ENCODE results near the gene ACMSD.

ACMSD gene

DNA sequence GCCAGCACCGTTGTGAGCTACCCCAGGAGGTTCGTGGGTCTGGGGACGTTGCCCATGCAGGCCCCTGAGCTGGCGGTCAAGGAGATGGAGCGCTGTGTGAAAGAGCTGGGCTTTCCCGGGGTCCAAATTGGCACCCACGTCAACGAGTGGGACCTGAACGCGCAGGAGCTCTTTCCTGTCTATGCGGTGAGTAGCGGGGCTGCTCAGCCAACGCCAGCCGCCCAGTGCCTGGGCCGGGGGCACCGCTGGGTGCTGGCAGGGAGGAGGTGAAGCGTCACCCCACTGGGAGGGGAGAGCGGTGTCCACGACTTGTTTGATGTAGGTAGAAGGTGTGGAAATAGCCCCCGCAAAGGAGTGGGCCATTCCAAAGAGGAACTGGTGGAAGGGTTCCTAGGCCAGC is 25.0 kb downstream of the ACMSD start:
- TF ChIP-seq, protein P1, sequence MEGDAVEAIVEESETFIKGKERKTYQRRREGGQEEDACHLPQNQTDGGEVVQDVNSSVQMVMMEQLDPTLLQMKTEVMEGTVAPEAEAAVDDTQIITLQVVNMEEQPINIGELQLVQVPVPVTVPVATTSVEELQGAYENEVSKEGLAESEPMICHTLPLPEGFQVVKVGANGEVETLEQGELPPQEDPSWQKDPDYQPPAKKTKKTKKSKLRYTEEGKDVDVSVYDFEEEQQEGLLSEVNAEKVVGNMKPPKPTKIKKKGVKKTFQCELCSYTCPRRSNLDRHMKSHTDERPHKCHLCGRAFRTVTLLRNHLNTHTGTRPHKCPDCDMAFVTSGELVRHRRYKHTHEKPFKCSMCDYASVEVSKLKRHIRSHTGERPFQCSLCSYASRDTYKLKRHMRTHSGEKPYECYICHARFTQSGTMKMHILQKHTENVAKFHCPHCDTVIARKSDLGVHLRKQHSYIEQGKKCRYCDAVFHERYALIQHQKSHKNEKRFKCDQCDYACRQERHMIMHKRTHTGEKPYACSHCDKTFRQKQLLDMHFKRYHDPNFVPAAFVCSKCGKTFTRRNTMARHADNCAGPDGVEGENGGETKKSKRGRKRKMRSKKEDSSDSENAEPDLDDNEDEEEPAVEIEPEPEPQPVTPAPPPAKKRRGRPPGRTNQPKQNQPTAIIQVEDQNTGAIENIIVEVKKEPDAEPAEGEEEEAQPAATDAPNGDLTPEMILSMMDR (IDR thresholded peaks at IDR 0.05; ENCODE audit: low read depth, low read length), result no peak
- DNase-seq (ENCODE audit: extremely low read depth, low read depth), result no peak

DNA sequence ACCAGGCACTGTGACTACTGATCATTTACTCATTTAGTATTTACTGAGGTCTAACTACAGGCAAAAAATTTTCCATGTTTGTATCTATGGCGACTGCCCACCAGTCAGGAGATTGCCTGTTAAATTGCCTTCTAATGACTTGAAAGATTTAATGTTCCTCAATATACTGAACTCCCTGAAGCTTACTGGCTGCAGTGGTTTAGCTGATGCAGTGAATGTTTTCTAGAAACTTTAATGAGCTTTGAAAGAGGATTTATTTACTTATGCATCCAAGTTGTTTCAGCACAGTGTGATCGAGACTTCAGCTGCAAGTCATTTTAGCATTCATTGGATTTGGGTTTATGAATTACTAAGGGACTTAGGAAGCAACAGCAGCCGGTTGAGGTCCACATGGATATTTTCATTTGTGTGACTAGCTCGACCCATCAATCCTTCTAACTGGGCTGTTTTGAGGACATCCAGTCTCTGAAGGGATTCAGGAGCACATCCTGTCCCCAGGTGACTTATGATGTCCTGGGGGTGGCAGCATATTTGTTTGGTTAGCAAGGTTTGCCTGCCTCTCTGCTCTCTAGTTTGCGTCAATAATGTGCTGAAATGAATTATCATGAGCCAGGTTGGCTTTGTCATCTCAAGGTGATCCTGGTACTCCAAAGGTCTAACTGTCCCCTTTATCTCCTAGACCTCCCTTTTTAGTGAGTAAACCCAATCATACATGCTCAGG is 26.8 kb downstream of the ACMSD start:
- no peak for DNase-seq (ENCODE audit: extremely low read depth, low read depth)

DNA sequence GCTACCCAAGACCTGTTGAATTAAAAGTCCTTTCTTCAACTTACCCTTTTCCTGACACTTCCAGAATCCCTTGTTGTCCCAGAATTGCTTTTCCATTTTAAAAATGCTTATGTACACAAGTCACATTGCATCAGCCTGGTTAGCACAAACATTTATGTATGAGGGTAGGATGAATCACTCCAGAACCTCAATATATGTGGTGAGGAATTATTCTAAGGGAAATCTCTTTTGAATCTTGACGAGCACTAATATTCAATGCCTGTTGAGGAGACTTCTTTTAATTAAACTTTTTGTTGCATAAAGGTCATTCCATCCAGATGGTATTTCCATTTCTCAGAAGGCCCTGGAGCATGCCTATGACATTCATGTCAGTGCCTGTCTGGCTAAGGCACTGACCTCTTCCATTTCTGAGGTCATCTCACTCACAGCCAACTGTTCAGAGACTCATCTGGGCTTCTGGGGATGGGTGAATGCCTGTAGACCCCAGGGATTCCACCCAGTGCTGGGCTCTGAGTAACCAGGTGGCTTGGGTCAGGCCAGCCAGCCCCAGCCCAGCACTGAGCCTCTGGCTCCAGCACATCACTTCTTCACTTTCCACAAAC is 28.2 kb downstream of the ACMSD start:
- TF ChIP-seq, protein P1 (IDR thresholded peaks at IDR 0.05; ENCODE audit: low read depth, low read length), result no peak
- no peak for DNase-seq (ENCODE audit: extremely low read depth, low read depth)

More for the DNA sequence above, 26.8 kb downstream of the ACMSD start:
- TF ChIP-seq, protein P1 (IDR thresholded peaks at IDR 0.05; ENCODE audit: low read depth, low read length), result no peak

DNA sequence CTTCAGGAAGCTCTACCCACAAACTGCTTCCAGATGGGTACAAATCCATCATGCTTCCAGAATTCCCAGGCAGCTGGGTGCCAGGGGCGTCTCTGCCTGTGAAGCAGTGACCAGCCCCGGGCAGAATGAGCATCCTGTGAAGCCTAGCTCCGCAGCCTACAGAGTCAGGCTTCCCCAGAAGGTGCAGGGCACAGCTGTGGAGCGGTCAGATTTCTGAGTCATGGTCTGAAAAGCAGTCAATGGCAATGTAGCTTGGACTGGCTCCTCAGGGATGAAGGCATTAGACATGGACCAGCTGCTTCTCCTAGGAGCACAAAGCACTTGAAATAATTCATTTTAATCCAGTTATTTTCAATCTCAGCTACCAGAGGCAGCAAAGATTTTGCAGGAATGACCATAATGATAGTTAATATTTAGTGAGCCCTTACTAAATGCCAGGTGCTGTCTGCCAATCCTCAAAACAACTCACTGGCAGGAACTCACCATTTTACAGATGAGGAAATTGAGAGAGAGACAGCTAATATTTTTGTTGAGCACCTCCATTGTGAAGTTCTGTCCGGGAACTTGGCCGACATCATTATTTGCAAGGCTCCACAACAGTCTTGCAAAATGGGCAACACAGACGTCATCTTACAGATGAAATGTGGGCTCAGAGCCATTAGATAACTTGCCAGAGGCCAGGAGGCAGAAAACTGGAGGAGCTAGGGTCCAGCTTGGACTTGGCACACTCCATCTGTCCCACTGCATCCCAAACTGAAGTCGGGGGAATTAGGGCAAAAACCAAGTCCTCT is 31.7 kb downstream of the ACMSD start:
- DNase-seq (ENCODE audit: extremely low read depth, low read depth), result no peak
- TF ChIP-seq, protein P1 (IDR thresholded peaks at IDR 0.05; ENCODE audit: low read depth, low read length), result no peak

DNA sequence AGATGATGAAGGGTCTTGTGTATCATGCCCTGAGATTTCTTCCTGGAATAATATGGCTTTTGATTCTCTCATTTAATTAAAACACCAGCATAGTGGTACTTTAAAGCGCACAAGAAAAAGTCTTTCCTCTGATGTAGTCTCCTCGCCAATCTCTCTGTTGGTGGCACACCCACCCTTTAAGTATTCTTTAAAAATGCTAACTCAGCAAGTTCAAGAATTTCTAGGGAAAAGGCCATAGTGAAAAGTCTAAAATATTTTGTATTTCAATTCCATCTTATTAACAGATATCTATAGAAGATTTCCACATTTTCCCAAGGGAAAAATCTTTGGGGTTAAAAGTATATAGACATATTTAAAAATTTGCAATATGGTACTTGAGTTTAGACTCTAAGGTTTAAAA is 34.7 kb downstream of the ACMSD start:
- DNase-seq (ENCODE audit: extremely low read depth, low read depth), result no peak
- TF ChIP-seq, protein P1 (IDR thresholded peaks at IDR 0.05; ENCODE audit: low read depth, low read length), result no peak

DNA sequence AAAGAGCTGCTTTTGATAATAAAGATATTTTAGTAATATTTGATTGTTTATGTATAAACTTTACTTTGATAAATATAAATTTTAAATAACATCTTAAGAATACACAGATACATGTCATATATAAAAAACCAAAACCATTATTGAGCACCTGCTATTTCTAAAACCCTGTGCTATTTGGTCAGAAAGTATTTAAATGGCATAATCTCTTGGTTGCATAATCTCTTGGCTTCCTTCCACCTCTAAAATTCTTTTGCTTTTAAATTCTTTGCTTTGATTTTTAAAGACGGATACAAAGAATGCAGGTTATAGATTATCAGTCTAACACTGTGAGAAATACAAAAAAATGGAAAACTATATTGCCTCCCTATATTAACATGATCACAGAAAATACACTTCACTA is 36.9 kb downstream of the ACMSD start:
- TF ChIP-seq, protein P1 (IDR thresholded peaks at IDR 0.05; ENCODE audit: low read depth, low read length), result no peak
- DNase-seq (ENCODE audit: extremely low read depth, low read depth), result no peak

DNA sequence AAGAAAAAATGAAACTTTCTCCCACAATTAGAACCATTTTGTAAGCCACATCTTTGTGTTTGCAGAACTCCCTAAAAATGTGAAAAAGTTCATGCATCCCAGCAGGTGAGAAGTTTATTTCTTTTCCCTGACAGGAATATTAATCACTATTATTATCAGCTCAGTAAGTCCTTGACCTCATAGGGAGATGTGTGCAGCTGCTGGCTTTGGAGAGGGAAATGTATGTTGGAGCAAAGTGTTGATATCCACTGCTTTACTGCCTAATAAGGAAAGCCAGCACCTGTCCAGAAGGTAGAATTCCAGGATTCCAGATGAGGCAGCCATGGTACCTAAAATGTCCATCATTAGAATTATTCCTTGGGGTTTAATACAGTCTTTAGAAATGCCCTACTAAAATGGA is 44.4 kb downstream of the ACMSD start:
- TF ChIP-seq, protein P1 (IDR thresholded peaks at IDR 0.05; ENCODE audit: low read depth, low read length), result no peak
- no peak for DNase-seq (ENCODE audit: extremely low read depth, low read depth)

All from AG09319 (cell line).